B cell (primary cell): ENCODE measurements around the gene DNAH6. TPM values are rescaled to one million over a fixed set of nuclear protein-coding genes. Genes with fewer than 3 reads are reported as not detected.

ENCODE experiments used
- ATAC-seq: fragments of 200-7000 bp; cut with Tn5 transposase; one replicate; pipeline ENCODE4 v1.10.0; 2021; ENCODE audit warnings: low read depth, mild to moderate bottlenecking, moderate number of reproducible peaks, moderate library complexity
- CTCF ChIA-PET: fragments of 350-600 bp; sonication (Branson Sonifier 250); formaldehyde crosslinking; loops from one replicate; lab custom pipeline; 2021; ENCODE audit warnings: antibody characterized with exemption, inconsistent platforms; lab: Charles Lee
- POLR2A ChIA-PET: fragments of 350-600 bp; sonication (Branson Sonifier 250); formaldehyde crosslinking; loops from one replicate; lab custom pipeline; 2021; ENCODE audit warnings: antibody characterized with exemption; lab: Charles Lee
- DNase-seq: peaks from one replicate; pipeline ENCODE4 v3.0.0; 2013
- H2AFZ ChIP-seq: 2 replicates; pipeline ENCODE4 v1.6.1; 2012; ENCODE audit warnings: mild to moderate bottlenecking, low read depth, low read length; ENCODE audit not compliant: insufficient read depth, poor library complexity, severe bottlenecking
- H3K27ac ChIP-seq, 2 donors: 1 replicate in 1 of 2; 2 replicates in 1 of 2; pipeline ENCODE4 v1.5.1; 2012 to 2013; ENCODE audit warnings: low read length in 2 of 2, mild to moderate bottlenecking in 2 of 2, moderate library complexity in 1 of 2
- H3K27me3 ChIP-seq, 4 experiments: fragments of 200-600 bp in 1 of 4; sonication (generic) in 1 of 4; replicated peaks in 1 of 4; 1 replicate in 2 of 4; 2 replicates in 2 of 4; pipeline versions ENCODE4 v1.6.1 to v1.7.0; 2013 to 2016; ENCODE audit warnings: low read length in 3 of 4, mild to moderate bottlenecking in 2 of 4, mixed read lengths in 1 of 4, moderate library complexity in 1 of 4; ENCODE audit not compliant: insufficient read depth in 4 of 4, control insufficient read depth in 3 of 4; ENCODE audit errors: control extremely low read depth in 1 of 4
- H3K36me3 ChIP-seq, 2 experiments: replicated peaks in 1 of 2; 1 replicate in 1 of 2; 2 replicates in 1 of 2; pipeline versions ENCODE4 v1.6.1 to v1.7.1; 2013; ENCODE audit warnings: low read length in 1 of 2; ENCODE audit not compliant: insufficient read depth in 2 of 2, control insufficient read depth in 1 of 2; ENCODE audit errors: control extremely low read depth in 1 of 2, extremely low read depth in 1 of 2
- H3K4me1 ChIP-seq, 2 donors: fragments of 200-600 bp in 1 of 2; sonication (generic) in 1 of 2; 1 replicate in 1 of 2; 2 replicates in 1 of 2; pipeline versions ENCODE4 v1.5.1 to v1.6.1; 2013 to 2017; ENCODE audit warnings: low read length in 2 of 2; ENCODE audit not compliant: control insufficient read depth in 2 of 2, insufficient read depth in 2 of 2
- H3K4me2 ChIP-seq: replicated peaks from 2 replicates; pipeline ENCODE3; 2012; ENCODE audit warnings: mild to moderate bottlenecking, low read depth, low read length; ENCODE audit not compliant: poor library complexity, severe bottlenecking
- H3K4me3 ChIP-seq, 5 experiments: fragments of 200-600 bp in 1 of 5; sonication (generic) in 1 of 5; 1 replicate in 3 of 5; 2 replicates in 2 of 5; pipeline versions ENCODE4 v1.5.1 to v1.7.0; 2011 to 2016; ENCODE audit warnings: low read length in 4 of 5, mild to moderate bottlenecking in 4 of 5, low read depth in 2 of 5, control low read depth in 1 of 5, moderate library complexity in 1 of 5; ENCODE audit not compliant: insufficient read depth in 1 of 5; ENCODE audit errors: control extremely low read depth in 1 of 5, extremely low read depth in 1 of 5
- H3K79me2 ChIP-seq: fragments of 200-600 bp; sonication (generic); one replicate; pipeline ENCODE4 v1.6.0; 2016; ENCODE audit warnings: low read length; ENCODE audit not compliant: control insufficient read depth, insufficient read depth
- H3K9ac ChIP-seq: fragments of 200-600 bp; sonication (generic); 2 replicates; pipeline ENCODE4 v1.6.1; 2017; ENCODE audit warnings: mild to moderate bottlenecking, low read length, moderate library complexity
- H3K9me3 ChIP-seq, 3 donors: one replicate each; pipeline versions ENCODE4 v1.6.1 to v1.7.1; 2013; ENCODE audit warnings: low read length in 2 of 3; ENCODE audit not compliant: control insufficient read depth in 2 of 3, insufficient read depth in 1 of 3; ENCODE audit errors: control extremely low read depth in 1 of 3
- H4K20me1 ChIP-seq: 2 replicates; pipeline ENCODE4 v1.6.0; 2012; ENCODE audit warnings: mild to moderate bottlenecking, low read length; ENCODE audit not compliant: insufficient read depth, control insufficient read depth, poor library complexity, severe bottlenecking
- H3K27ac Mint-ChIP-seq: one replicate; pipeline ENCODE4 v1.8.0; 2021; ENCODE audit warnings: mixed read lengths
- H3K27me3 Mint-ChIP-seq: one replicate; pipeline ENCODE4 v1.8.0; 2021; ENCODE audit warnings: mixed read lengths
- H3K4me1 Mint-ChIP-seq: one replicate; pipeline ENCODE4 v1.8.0; 2021; ENCODE audit warnings: mixed read lengths
- H3K4me3 Mint-ChIP-seq: one replicate; pipeline ENCODE4 v1.8.0; 2021; ENCODE audit warnings: mixed read lengths
- H3K9me3 Mint-ChIP-seq: one replicate; pipeline ENCODE4 v1.8.0; 2022; ENCODE audit warnings: mixed read lengths; ENCODE audit not compliant: insufficient read depth
- CTCF ChIP-seq: fragments of 200-600 bp; IDR thresholded peaks from one replicate; pipeline ENCODE4 v1.8.0; 2022; ENCODE audit warnings: antibody characterized with exemption, mild to moderate bottlenecking
- EZH2 ChIP-seq: IDR thresholded peaks from 2 replicates; pipeline ENCODE4 v1.6.1; 2012; ENCODE audit warnings: borderline replicate concordance, low read depth, mild to moderate bottlenecking, moderate library complexity, low read length; ENCODE audit not compliant: insufficient read depth, poor library complexity, severe bottlenecking
- WGBS: methylation state at CpG from one replicate; pipeline ENCODE4 v1.1.5; 2013; ENCODE audit warnings: missing lambda C conversion rate; ENCODE audit not compliant: insufficient coverage; 5-methylcytosine and 5-hydroxymethylcytosine counted together
- intact Hi-C: fragments of 100-400 bp; cut with micrococcal nuclease; formaldehyde crosslinking; loops from one replicate; pipeline ENCODE4 v1.10.0; 2022
- polyA plus RNA-seq: library from polyadenylated mRNA; depleted of rRNA; stranded (reverse); fragments of >200 nt; gene quantifications from 2 replicates; pipeline ENCODE4 v1.2.3, GENCODE V29; 2012
- total RNA-seq, 2 donors: library from RNA; stranded (reverse); fragments of 120-200 nt in 1 of 2; gene quantifications; 1 replicate in 1 of 2; 2 replicates in 1 of 2; pipeline versions ENCODE4 v1.2.3 to v1.2.4, GENCODE V29; 2013 to 2022

DNAH6 gene
- total and polyA plus RNA-seq, 2 donors (not counting 1 experiment from before 2014, with no cell fraction given): 0.01 to 1.9 TPM

DNA sequence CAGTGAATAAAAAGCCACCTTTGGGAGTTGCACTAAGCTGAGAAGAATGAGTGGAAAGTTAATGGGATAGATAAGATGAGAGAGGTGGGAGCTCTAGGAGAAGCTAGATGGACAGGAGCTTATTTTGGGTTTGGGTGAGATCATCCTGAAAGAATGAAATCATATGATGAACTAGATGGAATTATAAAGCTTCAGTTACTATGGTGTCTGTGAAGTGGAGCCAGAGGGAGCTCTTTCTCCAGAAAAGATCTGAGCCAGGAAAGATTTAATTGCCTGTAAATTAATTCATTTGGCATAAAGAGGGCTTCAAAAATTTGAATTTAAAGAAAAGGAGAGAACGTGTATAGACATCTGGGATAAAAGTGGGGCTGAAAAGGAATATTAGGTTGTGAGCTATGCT, 10.3 kb downstream of the DNAH6 start:
- CTCF ChIA-PET: interaction anchor here (0.9 to 1.9 kb wide), 4 partner anchors 11 to 399 kb away, joined by 3 to 6 read pairs (median 4); no protein-coding TSS in a partner anchor
- Histone ChIP-seq H3K27me3 (no peaks in the 10 kb centered on the region), H3K27ac (no peak overlapping the region), H2AFZ (no peak overlapping the region), H3K4me1 (no peaks in the 10 kb centered on the region), H3K9ac (no peak overlapping the region), H3K4me2 (no peak overlapping the region), H3K79me2 (no peaks in the 10 kb centered on the region), H3K9me3 (peaks cover 0 to 2% (median 2%) of the 10 kb centered on the region in 3 donors), H3K4me3 (no peak overlapping the region), H3K36me3 (no peaks in the 10 kb centered on the region), H4K20me1 (no peaks in the 10 kb centered on the region)
- WGBS: 86% methylated on average over 1 of the region's 1 CpG
- TF ChIP-seq CTCF: no peak
- TF ChIP-seq EZH2: no peak
- Mint-ChIP-seq H3K27me3 (peaks cover 32% of the 10 kb centered on the region), H3K9me3 (peaks cover 3% of the 10 kb centered on the region), H3K27ac (no peak overlapping the region), H3K4me3 (no peak overlapping the region), H3K4me1 (no peaks in the 10 kb centered on the region)
- POLR2A ChIA-PET: no interaction called here
- intact Hi-C loops: no loop called here
- no peak for DNase-seq
- no peak for ATAC-seq

GRCh38 chr2:84527137-84528129, 11.1 kb downstream of the DNAH6 start:
- ATAC-seq (no peak), DNase-seq (no peak)
- ChIA-PET POLR2A (no interaction called here), CTCF (interaction anchor here (1.6 to 1.9 kb wide), 2 partner anchors 355 to 398 kb away, joined by 5 to 6 read pairs; no protein-coding TSS in a partner anchor)
- Mint-ChIP-seq H3K27ac (no peak overlapping the region), H3K9me3 (peaks cover 3% of the 10 kb centered on the region), H3K27me3 (peaks cover 27% of the 10 kb centered on the region), H3K4me3 (no peak overlapping the region), H3K4me1 (no peaks in the 10 kb centered on the region)
- Histone ChIP-seq H3K4me1 (no peaks in the 10 kb centered on the region), H3K27me3 (no peaks in the 10 kb centered on the region), H3K79me2 (no peaks in the 10 kb centered on the region), H3K4me3 (no peak overlapping the region), H3K9me3 (peaks cover 0 to 2% (median 2%) of the 10 kb centered on the region in 3 donors), H2AFZ (no peak overlapping the region), H3K27ac (no peak overlapping the region), H4K20me1 (no peaks in the 10 kb centered on the region), H3K9ac (no peak overlapping the region), H3K4me2 (no peak overlapping the region), H3K36me3 (no peaks in the 10 kb centered on the region)
- intact Hi-C loops: no loop called here
- WGBS: no CpG with 5 or more reads among the region's 4 CpGs
- TF ChIP-seq EZH2: no peak
- TF ChIP-seq CTCF: no peak
